PC-3 (cell line): ENCODE results near the gene FLNA.

Experiments used
- EZH2 ChIP-seq: fragments of 300-600 bp; sonication (generic); IDR thresholded peaks from one replicate; pipeline ENCODE4 v1.6.1; 2017; ENCODE audit warnings: antibody characterized with exemption, mild to moderate bottlenecking, low read length; ENCODE audit not compliant: unreplicated experiment
- EZH2phosphoT487 ChIP-seq: fragments of 300-600 bp; sonication (generic); IDR thresholded peaks from 2 replicates; pipeline ENCODE4 v1.6.1; 2018; ENCODE audit warnings: mild to moderate bottlenecking, antibody characterized with exemption, low read length, borderline replicate concordance
- TF ChIP-seq, protein P1 (sequence below): fragments of 300-600 bp; sonication (generic); conservative IDR thresholded peaks from 2 replicates; pipeline ENCODE4 v1.5.1; 2017; ENCODE audit warnings: antibody characterized with exemption, low read depth, mild to moderate bottlenecking, low read length

DNA sequence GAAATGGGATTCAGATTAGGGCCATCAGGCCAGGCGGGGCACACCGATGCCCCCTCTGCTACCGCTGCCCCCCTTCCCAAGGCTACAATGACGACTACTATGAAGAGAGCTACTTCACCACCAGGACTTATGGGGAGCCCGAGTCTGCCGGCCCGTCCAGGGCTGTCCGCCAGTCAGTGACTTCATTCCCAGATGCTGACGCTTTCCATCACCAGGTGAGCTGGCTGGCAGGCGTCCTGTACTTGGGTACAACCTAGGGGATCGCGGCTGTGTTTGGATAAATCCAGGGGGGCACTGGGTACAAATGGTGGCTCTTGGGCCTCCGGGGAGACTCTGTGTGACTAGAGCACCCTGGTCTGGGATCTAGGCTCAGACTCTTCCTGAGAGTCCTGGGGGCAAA, 5.7 kb upstream of the FLNA start:
- TF ChIP-seq, protein P1, sequence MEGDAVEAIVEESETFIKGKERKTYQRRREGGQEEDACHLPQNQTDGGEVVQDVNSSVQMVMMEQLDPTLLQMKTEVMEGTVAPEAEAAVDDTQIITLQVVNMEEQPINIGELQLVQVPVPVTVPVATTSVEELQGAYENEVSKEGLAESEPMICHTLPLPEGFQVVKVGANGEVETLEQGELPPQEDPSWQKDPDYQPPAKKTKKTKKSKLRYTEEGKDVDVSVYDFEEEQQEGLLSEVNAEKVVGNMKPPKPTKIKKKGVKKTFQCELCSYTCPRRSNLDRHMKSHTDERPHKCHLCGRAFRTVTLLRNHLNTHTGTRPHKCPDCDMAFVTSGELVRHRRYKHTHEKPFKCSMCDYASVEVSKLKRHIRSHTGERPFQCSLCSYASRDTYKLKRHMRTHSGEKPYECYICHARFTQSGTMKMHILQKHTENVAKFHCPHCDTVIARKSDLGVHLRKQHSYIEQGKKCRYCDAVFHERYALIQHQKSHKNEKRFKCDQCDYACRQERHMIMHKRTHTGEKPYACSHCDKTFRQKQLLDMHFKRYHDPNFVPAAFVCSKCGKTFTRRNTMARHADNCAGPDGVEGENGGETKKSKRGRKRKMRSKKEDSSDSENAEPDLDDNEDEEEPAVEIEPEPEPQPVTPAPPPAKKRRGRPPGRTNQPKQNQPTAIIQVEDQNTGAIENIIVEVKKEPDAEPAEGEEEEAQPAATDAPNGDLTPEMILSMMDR = no peak
- TF ChIP-seq EZH2 (no peak), EZH2phosphoT487 (no peak)
